OCI-LY7 (cell line): Measurements from ENCODE around the gene GAST. TPM values are rescaled to one million over a fixed set of nuclear protein-coding genes. Genes with fewer than 3 reads are reported as not detected.

Experiments
- BruUV-seq: library from RNA; stranded (reverse); fragments of 400-500 nt; replicated peaks from 2 replicates; lab custom pipeline; 2021; lab: Mats Ljungman, UMichigan
- CTCF ChIA-PET: fragments of 300-600 bp; sonication (Branson Sonifier 250); formaldehyde crosslinking; loops from one replicate; lab custom pipeline; 2022; ENCODE audit warnings: antibody characterized with exemption; ENCODE audit not compliant: unreplicated experiment; lab: Charles Lee
- POLR2A ChIA-PET: fragments of 300-600 bp; sonication (Branson Sonifier 250); formaldehyde crosslinking; loops from one replicate; lab custom pipeline; 2022; ENCODE audit warnings: antibody characterized with exemption; lab: Charles Lee
- DNase-seq: peaks from one replicate; pipeline ENCODE4 v3.0.0-alpha.2; 2015; ENCODE audit warnings: low spot score
- H2AFZ ChIP-seq: fragments of 200-600 bp; sonication (generic), shearing (Covaris generic); 2 replicates; pipeline ENCODE4 v1.6.1; 2014; ENCODE audit warnings: mild to moderate bottlenecking, antibody characterized with exemption, low read length, moderate library complexity
- H3K27ac ChIP-seq: fragments of 200-600 bp; sonication (generic); 2 replicates; pipeline ENCODE4 v1.5.1; 2014; ENCODE audit warnings: mixed run types, low read depth, mild to moderate bottlenecking, moderate library complexity, low read length, inconsistent platforms; ENCODE audit not compliant: poor library complexity, severe bottlenecking
- H3K36me3 ChIP-seq: fragments of 200-600 bp; sonication (generic); 2 replicates; pipeline ENCODE4 v1.6.1; 2014; ENCODE audit warnings: mild to moderate bottlenecking, antibody characterized with exemption, low read length, moderate library complexity, mixed read lengths; ENCODE audit not compliant: insufficient read depth
- H3K4me1 ChIP-seq: fragments of 200-600 bp; sonication (generic); 2 replicates; pipeline ENCODE4 v1.5.1; 2014; ENCODE audit warnings: mild to moderate bottlenecking, low read length; ENCODE audit not compliant: insufficient read depth, poor library complexity, severe bottlenecking
- H3K4me2 ChIP-seq: fragments of 200-600 bp; sonication (generic); 2 replicates; pipeline ENCODE4 v1.6.1; 2014; ENCODE audit warnings: mild to moderate bottlenecking, low read length
- H3K4me3 ChIP-seq: fragments of 200-600 bp; sonication (generic); 2 replicates; pipeline ENCODE4 v1.5.1; 2014; ENCODE audit warnings: mild to moderate bottlenecking, low read depth, low read length; ENCODE audit not compliant: poor library complexity, severe bottlenecking
- H3K79me2 ChIP-seq: fragments of 200-600 bp; sonication (generic); 2 replicates; pipeline ENCODE4 v1.6.1; 2016; ENCODE audit warnings: low read depth, mild to moderate bottlenecking, low read length, moderate library complexity, mixed read lengths; ENCODE audit not compliant: insufficient read depth
- H3K9me2 ChIP-seq: fragments of 200-600 bp; sonication (generic); 2 replicates; pipeline ENCODE4 v1.6.1; 2016; ENCODE audit warnings: mild to moderate bottlenecking, low read length, mixed read lengths; ENCODE audit not compliant: insufficient read depth
- H3K9me3 ChIP-seq: fragments of 200-600 bp; sonication (generic); 2 replicates; pipeline ENCODE4 v1.6.1; 2014; ENCODE audit warnings: mild to moderate bottlenecking, mixed run types, low read length, mixed read lengths
- H4K20me1 ChIP-seq: fragments of 200-600 bp; sonication (generic); 2 replicates; pipeline ENCODE4 v1.6.1; 2014; ENCODE audit warnings: mild to moderate bottlenecking, antibody characterized with exemption, low read length, moderate library complexity, mixed read lengths; ENCODE audit not compliant: insufficient read depth
- CTCF ChIP-seq: fragments of 200-600 bp; sonication (generic); conservative IDR thresholded peaks from 2 replicates; pipeline ENCODE4 v1.5.1; 2014; ENCODE audit warnings: mild to moderate bottlenecking, antibody characterized with exemption, low read length, moderate library complexity, mixed read lengths
- EZH2phosphoT487 ChIP-seq: fragments of 200-600 bp; sonication (generic); IDR thresholded peaks from 2 replicates; pipeline ENCODE4 v1.6.1; 2018; ENCODE audit warnings: low read depth, borderline replicate concordance, mild to moderate bottlenecking, mixed run types, antibody characterized with exemption, low read length, moderate library complexity, mixed read lengths
- intact Hi-C: fragments of 100-400 bp; cut with micrococcal nuclease; formaldehyde crosslinking; loops from one replicate; pipeline ENCODE4 v1.10.0; 2022; ENCODE audit not compliant: unreplicated experiment
- total RNA-seq, 2 experiments: library from RNA; depleted of rRNA in 1 of 2; stranded (reverse); fragments of >200 nt in 1 of 2; shearing (Covaris generic) in 1 of 2; gene quantifications; 2 replicates each; pipeline ENCODE4 v1.2.3, GENCODE V29; 2014 to 2022

Gene GAST
- total RNA-seq, 2 experiments from 2014 or later: not detected

- POLR2A ChIA-PET: interaction anchor here (2.5 to 3.5 kb wide), 2 partner anchors 9 to 13 kb away, joined by 10 to 24 read pairs; partner anchors contain the start of gene EIF1
Measured at GRCh38 chr17:41679740-41680425, 32.2 kb upstream of the GAST start.

GRCh38 chr17:41680426-41681040 is 31.6 kb upstream of the GAST start:
- no peak for TF ChIP-seq CTCF
- TF ChIP-seq EZH2phosphoT487: no peak
- Histone ChIP-seq H3K9me2 (no peaks in the 10 kb centered on the region), H3K27ac (no peak overlapping the region), H3K79me2 (no peaks in the 10 kb centered on the region), H4K20me1 (no peaks in the 10 kb centered on the region), H3K36me3 (no peaks in the 10 kb centered on the region), H2AFZ (no peak overlapping the region), H3K4me2 (no peak overlapping the region), H3K4me3 (no peak overlapping the region), H3K4me1 (peaks cover 15% of the 10 kb centered on the region), H3K9me3 (no peaks in the 10 kb centered on the region)
- DNase-seq: no peak
- POLR2A ChIA-PET: interaction anchor here (0.6 to 3.5 kb wide), 2 partner anchors 8 to 17 kb away, joined by 5 to 24 read pairs; partner anchors contain the start of gene EIF1
- intact Hi-C loops: loop anchor here (10.0 kb wide), 1 partner anchor 1086 kb away; no protein-coding TSS in a partner anchor
- CTCF ChIA-PET: no interaction called here
- BruUV-seq: no TSS peak

More at GRCh38 chr17:41679740-41680425, 32.2 kb upstream of the GAST start:
- intact Hi-C loops: loop anchor here (10.0 kb wide), 1 partner anchor 1085 kb away; no protein-coding TSS in a partner anchor
- H3K36me3 ChIP-seq: no peaks in the 10 kb centered on the region
- BruUV-seq: no TSS peak
- H3K79me2 ChIP-seq: no peaks in the 10 kb centered on the region
- TF ChIP-seq EZH2phosphoT487 (no peak), CTCF (no peak)
- no peak overlapping the region for H2AFZ ChIP-seq
- no peak overlapping the region for H3K27ac ChIP-seq
- DNase-seq: no peak
- CTCF ChIA-PET: interaction anchor here (1.8 kb wide), 1 partner anchor 9 kb away, joined by 4 read pairs; the partner anchor contains the start of gene EIF1
- no peaks in the 10 kb centered on the region for H3K9me2 ChIP-seq
- H3K4me2 ChIP-seq: no peak overlapping the region
- H3K9me3 ChIP-seq: no peaks in the 10 kb centered on the region
- peaks cover 15% of the 10 kb centered on the region for H3K4me1 ChIP-seq
- no peak overlapping the region for H3K4me3 ChIP-seq
- no peaks in the 10 kb centered on the region for H4K20me1 ChIP-seq
